ENCODE data around the gene C1QTNF5. TPM values are rescaled to one million over a fixed set of nuclear protein-coding genes. Genes with fewer than 3 reads are reported as not detected.

The C1QTNF5 gene
- total and polyA plus RNA-seq, 2 donors from 2014 or later = 40.4 to 42.8 TPM

DNA sequence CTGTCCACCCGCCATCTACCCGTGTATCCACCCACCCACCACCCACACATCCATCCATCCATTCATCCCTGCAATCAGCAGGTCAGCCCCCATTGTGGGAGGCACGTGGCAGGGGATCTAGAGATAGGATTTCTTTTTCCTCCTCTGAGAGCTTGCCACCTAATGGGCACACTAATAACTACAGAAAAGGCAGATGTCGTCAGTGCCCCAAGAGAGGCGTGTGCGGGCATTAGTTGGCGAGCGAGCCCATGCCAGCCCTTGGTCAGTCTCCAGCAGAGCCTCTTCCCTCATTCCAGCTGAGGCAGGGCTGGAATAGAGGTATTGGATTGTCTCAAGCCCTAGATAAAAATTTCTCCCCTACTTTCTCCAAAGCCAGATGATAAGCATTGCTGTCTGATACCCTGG lies 31.1 kb upstream of the C1QTNF5 start:
- TF ChIP-seq, protein P1, sequence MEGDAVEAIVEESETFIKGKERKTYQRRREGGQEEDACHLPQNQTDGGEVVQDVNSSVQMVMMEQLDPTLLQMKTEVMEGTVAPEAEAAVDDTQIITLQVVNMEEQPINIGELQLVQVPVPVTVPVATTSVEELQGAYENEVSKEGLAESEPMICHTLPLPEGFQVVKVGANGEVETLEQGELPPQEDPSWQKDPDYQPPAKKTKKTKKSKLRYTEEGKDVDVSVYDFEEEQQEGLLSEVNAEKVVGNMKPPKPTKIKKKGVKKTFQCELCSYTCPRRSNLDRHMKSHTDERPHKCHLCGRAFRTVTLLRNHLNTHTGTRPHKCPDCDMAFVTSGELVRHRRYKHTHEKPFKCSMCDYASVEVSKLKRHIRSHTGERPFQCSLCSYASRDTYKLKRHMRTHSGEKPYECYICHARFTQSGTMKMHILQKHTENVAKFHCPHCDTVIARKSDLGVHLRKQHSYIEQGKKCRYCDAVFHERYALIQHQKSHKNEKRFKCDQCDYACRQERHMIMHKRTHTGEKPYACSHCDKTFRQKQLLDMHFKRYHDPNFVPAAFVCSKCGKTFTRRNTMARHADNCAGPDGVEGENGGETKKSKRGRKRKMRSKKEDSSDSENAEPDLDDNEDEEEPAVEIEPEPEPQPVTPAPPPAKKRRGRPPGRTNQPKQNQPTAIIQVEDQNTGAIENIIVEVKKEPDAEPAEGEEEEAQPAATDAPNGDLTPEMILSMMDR (IDR thresholded peaks at IDR 0.05; ENCODE audit: borderline replicate concordance, extremely low read depth, insufficient read depth) = peak; percentile 22
- peak; percentile 39 to 79 (median 62) for DNase-seq
- FAIRE-seq = no peak
- peak overlapping the region in 2 of 3 donors; percentile 51 to 53 for H3K4me3 ChIP-seq (ENCODE audit: low read length in 3 of 3)
- no peaks in the 10 kb centered on the region for H3K9me3 ChIP-seq (ENCODE audit: control insufficient read depth in 2 of 3, insufficient read depth in 1 of 3, low read length in 3 of 3)
- H3K27ac ChIP-seq (ENCODE audit: low read depth in 2 of 2, low read length in 2 of 2) = peak overlapping the region; percentile 91 to 97
- H3K4me1 ChIP-seq (ENCODE audit: control insufficient read depth in 2 of 3, insufficient read depth in 2 of 3, low read depth in 1 of 3, low read length in 3 of 3) = peaks cover 7 to 68% (median 50%) of the 10 kb centered on the region in 3 donors
- H3K36me3 ChIP-seq (ENCODE audit: control insufficient read depth in 2 of 3, insufficient read depth in 3 of 3, low read length in 3 of 3) = no peaks in the 10 kb centered on the region
- peak overlapping the region in 1 of 3 donors; percentile 78 for H3K9ac ChIP-seq (ENCODE audit: low read length in 3 of 3)
- H3K27me3 ChIP-seq (ENCODE audit: control insufficient read depth, insufficient read depth, low read length) = no peaks in the 10 kb centered on the region
- intact Hi-C loops (cut with DNase I) = no loop called here

DNA sequence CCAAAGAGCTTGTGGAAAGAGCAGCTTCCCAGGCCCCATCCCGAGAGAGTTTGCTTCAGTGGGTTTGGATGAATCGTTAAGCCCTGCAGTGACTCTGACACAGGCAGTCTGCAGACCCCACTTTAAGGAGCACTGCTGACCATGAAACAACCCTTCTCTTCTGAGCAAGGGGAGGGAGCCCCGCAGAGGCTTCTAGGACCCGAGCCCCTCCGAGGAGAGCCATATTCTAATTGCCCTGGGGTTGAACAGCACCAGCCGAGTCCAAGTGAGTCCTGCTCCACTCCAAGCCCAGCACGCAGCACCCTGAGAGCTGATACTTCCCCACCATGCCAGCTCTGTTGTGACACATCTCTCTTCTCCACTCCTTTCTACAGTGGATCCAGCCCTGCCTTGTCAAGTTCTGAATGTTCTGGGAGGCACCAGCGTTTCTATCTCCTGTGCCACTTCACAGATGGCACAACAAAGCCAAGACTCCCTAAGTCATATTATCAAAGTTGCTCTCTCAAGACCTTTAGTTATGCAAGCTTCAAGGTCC lies 30.5 kb upstream of the C1QTNF5 start:
- Histone ChIP-seq H3K27ac (ENCODE audit: low read depth in 2 of 2, low read length in 2 of 2) (peak overlapping the region; percentile 91 to 97), H3K4me1 (ENCODE audit: control insufficient read depth in 2 of 3, insufficient read depth in 2 of 3, low read depth in 1 of 3, low read length in 3 of 3) (peaks cover 7 to 70% (median 55%) of the 10 kb centered on the region in 3 donors)

DNA sequence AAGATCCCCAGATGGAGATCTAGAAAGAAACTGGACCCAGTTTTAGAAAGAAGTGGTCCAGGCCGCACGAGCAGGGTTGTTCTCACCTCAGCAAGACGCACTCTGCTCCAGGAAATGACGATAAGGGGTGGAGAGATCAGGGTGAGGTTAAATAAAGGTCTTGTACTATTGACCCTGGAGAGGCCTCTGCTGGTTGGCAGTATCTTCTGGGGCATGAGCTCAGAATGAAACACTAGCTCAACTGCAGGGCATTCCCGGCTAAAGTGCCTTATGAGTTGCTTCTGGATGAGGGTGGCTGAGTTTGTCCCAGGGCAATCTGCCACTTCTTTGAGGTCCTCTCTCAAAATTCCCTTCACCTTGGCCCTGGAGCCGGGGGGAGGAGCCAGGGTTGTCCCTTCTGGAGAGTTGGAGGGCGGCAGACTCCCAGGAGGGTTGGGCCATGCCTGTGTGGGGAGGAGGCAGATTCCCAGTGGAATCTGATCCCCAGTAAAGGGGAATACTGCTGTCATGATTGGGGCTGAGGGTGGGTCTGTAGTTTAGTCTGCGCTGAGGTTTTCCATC lies 29.9 kb upstream of the C1QTNF5 start:
- H3K4me1 ChIP-seq (ENCODE audit: control insufficient read depth in 2 of 3, insufficient read depth in 2 of 3, low read depth in 1 of 3, low read length in 3 of 3) = peaks cover 7 to 68% (median 52%) of the 10 kb centered on the region in 3 donors
- TF ChIP-seq, protein P1 (IDR thresholded peaks at IDR 0.05; ENCODE audit: borderline replicate concordance, extremely low read depth, insufficient read depth) = no peak
- no peaks in the 10 kb centered on the region for H3K36me3 ChIP-seq (ENCODE audit: control insufficient read depth in 2 of 3, insufficient read depth in 3 of 3, low read length in 3 of 3)
- intact Hi-C loops (cut with DNase I) = no loop called here
- H3K27ac ChIP-seq (ENCODE audit: low read depth in 2 of 2, low read length in 2 of 2) = peak overlapping the region; percentile 91 to 97
- FAIRE-seq = no peak
- no peaks in the 10 kb centered on the region for H3K9me3 ChIP-seq (ENCODE audit: control insufficient read depth in 2 of 3, insufficient read depth in 1 of 3, low read length in 3 of 3)
- DNase-seq = peak in 4 of 5 donors; percentile 32 to 86 (median 48)
- peak overlapping the region in 1 of 3 donors; percentile 78 for H3K9ac ChIP-seq (ENCODE audit: low read length in 3 of 3)
- H3K27me3 ChIP-seq (ENCODE audit: control insufficient read depth, insufficient read depth, low read length) = no peaks in the 10 kb centered on the region
- H3K4me3 ChIP-seq (ENCODE audit: low read length in 3 of 3) = peak overlapping the region in 2 of 3 donors; percentile 51 to 53

More for the DNA sequence above, 30.5 kb upstream of the C1QTNF5 start:
- FAIRE-seq (no peak), DNase-seq (peak in 1 of 5 donors; percentile 40)
- Histone ChIP-seq H3K27me3 (ENCODE audit: control insufficient read depth, insufficient read depth, low read length) (no peaks in the 10 kb centered on the region), H3K36me3 (ENCODE audit: control insufficient read depth in 2 of 3, insufficient read depth in 3 of 3, low read length in 3 of 3) (no peaks in the 10 kb centered on the region), H3K4me3 (ENCODE audit: low read length in 3 of 3) (peak overlapping the region in 2 of 3 donors; percentile 51 to 53), H3K9ac (ENCODE audit: low read length in 3 of 3) (peak overlapping the region in 2 of 3 donors; percentile 20 to 78), H3K9me3 (ENCODE audit: control insufficient read depth in 2 of 3, insufficient read depth in 1 of 3, low read length in 3 of 3) (no peaks in the 10 kb centered on the region)
- TF ChIP-seq, protein P1 (IDR thresholded peaks at IDR 0.05; ENCODE audit: borderline replicate concordance, extremely low read depth, insufficient read depth) = no peak
- intact Hi-C loops (cut with DNase I) = no loop called here
